GM12872 (cell line): ENCODE measurements around the gene CDH23.

Source experiments
- TF ChIP-seq, protein P1 (sequence below): IDR thresholded peaks from 3 replicates; pipeline ENCODE4 v1.5.1; 2011; ENCODE audit warnings: low read depth, mild to moderate bottlenecking, low read length, moderate library complexity; ENCODE audit not compliant: insufficient read depth

CDH23 gene

DNA sequence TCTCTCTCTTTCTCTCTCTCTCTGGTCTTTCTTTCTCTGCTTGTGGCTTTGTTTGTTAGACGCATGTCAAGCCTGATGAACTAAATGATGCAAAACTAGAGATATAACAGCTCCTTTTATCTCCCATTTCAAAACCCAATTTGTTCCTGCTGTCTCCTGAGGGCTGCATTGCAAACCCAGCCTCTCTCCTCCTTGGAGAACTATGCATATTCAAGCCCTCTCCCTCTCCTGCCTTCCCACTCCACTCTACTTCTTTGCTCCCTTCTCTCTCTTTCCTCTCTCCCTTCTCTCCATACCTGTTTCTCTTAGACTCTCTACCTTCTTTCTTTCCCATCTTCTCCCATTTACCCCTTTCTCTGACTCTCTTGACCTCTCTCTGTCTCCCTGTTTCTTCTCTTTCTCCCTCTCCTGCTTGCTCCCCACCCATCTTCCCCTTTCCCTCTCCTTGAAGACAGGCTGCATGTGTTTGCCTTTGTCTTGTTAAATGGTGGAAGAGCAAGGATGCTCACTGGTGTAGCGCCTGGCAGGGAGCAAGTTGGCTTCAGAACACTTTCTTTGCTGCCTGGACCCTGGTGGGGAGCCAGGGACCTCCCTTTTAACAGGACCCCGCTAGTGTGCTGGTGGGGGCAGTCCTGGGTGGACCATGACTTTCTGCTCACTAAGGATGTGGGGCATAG, 142.9 kb downstream of the CDH23 start:
- TF ChIP-seq, protein P1, sequence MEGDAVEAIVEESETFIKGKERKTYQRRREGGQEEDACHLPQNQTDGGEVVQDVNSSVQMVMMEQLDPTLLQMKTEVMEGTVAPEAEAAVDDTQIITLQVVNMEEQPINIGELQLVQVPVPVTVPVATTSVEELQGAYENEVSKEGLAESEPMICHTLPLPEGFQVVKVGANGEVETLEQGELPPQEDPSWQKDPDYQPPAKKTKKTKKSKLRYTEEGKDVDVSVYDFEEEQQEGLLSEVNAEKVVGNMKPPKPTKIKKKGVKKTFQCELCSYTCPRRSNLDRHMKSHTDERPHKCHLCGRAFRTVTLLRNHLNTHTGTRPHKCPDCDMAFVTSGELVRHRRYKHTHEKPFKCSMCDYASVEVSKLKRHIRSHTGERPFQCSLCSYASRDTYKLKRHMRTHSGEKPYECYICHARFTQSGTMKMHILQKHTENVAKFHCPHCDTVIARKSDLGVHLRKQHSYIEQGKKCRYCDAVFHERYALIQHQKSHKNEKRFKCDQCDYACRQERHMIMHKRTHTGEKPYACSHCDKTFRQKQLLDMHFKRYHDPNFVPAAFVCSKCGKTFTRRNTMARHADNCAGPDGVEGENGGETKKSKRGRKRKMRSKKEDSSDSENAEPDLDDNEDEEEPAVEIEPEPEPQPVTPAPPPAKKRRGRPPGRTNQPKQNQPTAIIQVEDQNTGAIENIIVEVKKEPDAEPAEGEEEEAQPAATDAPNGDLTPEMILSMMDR: no peak

DNA sequence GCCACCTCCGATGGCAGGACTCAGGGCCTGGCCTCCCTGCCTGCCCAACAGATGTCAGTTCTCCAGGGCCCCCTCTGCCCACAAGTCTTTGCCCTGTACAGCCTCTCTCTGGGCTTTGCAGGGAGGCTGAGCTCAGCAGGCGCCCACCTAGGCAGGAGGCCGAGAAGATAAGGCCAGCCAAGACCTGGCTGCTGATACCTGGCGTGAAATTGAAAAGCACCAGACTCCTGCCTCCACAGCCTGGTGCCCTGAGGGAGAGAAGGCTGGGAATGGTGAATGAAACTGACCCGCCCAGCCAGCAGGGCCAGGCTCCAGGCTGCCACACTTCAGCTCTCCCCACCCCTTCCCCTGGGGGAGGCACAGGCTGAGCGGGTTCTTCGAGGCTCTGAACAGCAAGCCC, 145.8 kb downstream of the CDH23 start:
- TF ChIP-seq, protein P1: no peak

DNA sequence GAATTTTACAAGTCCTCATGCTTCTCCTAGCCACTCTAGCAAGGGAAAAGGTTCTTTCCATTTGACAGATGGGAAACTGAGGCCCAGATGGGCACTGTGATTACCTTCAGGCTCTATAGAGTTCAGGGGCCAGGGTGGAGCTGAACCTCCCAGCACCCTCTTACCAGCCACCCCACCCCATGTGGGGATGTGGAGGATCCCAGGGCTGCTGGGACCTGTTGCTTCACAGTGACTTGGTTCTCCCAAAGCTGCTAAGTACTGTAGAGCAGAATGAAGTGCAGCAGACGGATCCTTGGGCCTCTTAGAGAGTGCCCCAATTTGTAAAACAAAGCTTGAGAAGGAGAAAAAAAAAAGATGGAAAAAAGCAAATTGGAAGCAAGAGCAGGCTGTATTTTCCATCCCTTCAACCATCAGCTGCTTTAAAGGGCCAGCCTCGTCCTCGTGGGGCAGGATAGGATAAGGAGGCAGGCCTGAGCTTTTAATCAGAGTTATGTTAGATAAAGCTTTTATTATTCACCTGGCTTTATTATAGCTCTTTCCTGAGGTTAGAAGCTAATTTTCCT, 147.0 kb downstream of the CDH23 start:
- TF ChIP-seq, protein P1: no peak

- TF ChIP-seq, protein P1: no peak
Observed at GRCh38 chr10:71545001-71545400, 148.3 kb downstream of the CDH23 start.

DNA sequence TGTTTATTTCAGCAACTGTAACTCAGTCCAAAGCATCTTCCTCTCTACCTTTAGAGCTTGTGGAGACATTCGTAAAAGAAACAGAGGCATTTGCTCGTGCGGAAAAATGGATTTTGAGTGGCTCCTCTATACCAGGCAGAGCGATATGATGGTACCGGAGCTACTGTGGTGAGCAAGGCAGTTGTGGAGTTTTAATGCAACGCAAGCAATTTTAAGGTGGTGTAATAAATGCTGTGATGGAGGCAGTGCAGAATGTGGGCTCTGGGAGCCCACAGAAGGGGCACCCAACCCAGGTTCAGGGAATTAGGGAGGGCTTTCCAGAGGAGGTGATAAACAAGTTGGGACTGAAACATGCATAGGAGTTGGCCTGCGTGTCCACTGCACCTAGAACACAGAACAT, 149.5 kb downstream of the CDH23 start:
- TF ChIP-seq, protein P1: no peak

GRCh38 chr10:71547312-71547711, 150.6 kb downstream of the CDH23 start:
- TF ChIP-seq, protein P1: no peak

- TF ChIP-seq, protein P1: peak; percentile 55; the same call in 2 of the 3 replicates
Observed at GRCh38 chr10:71547876-71548846, 151.4 kb downstream of the CDH23 start.
